ENCODE results near the gene ATP5F1D.
A peak's percentile ranks its signal among the peaks of the same experiment; 100 is the strongest.
"Not testable (repeated sequence)": the region's sequence is repeated elsewhere in the genome, so short reads cannot be mapped to it uniquely, and the experiment has no call there.

The ATP5F1D gene

GRCh38 chr19:1245494-1246264 is 4.1 kb downstream of the ATP5F1D start:
- DNase-seq (ENCODE audit: insufficient read length, low spot score) (no peak), FAIRE-seq (no peak)

- not testable (repeated sequence) for FAIRE-seq; DNase-seq (ENCODE audit: insufficient read length, low spot score)
Observed at GRCh38 chr19:1246265-1247087, 4.9 kb downstream of the ATP5F1D start.

- FAIRE-seq (no peak), DNase-seq (ENCODE audit: insufficient read length, low spot score) (no peak)
Observed at GRCh38 chr19:1247748-1248138, 6.2 kb downstream of the ATP5F1D start.

- FAIRE-seq (peak; percentile 20), DNase-seq (ENCODE audit: insufficient read length, low spot score) (no peak)
Observed at GRCh38 chr19:1248139-1248785, 6.7 kb downstream of the ATP5F1D start, which contains the start of gene MIDN. Gene MIDN (plus strand): TSS chr19:1248583. CDS start chr19:1250297, 1,714 bp downstream.

- FAIRE-seq (peak; percentile 13), DNase-seq (ENCODE audit: insufficient read length, low spot score) (no peak)
Observed at GRCh38 chr19:1248786-1249297, 7.3 kb downstream of the ATP5F1D start.

GRCh38 chr19:1249298-1249989 is 7.9 kb downstream of the ATP5F1D start:
- FAIRE-seq (no peak), DNase-seq (ENCODE audit: insufficient read length, low spot score) (no peak)

GRCh38 chr19:1249990-1250436 is 8.5 kb downstream of the ATP5F1D start:
- DNase-seq (ENCODE audit: insufficient read length, low spot score) (no peak), FAIRE-seq (no peak)

- DNase-seq (ENCODE audit: insufficient read length, low spot score) (no peak), FAIRE-seq (no peak)
Observed at GRCh38 chr19:1250437-1251260, 9.1 kb downstream of the ATP5F1D start.

GRCh38 chr19:1251330-1252220 is 10.0 kb downstream of the ATP5F1D start:
- DNase-seq (ENCODE audit: insufficient read length, low spot score) (no peak), FAIRE-seq (no peak)

- DNase-seq (ENCODE audit: insufficient read length, low spot score) (no peak), FAIRE-seq (no peak)
Observed at GRCh38 chr19:1252221-1252820, 10.8 kb downstream of the ATP5F1D start.

- peak; percentile 85 for FAIRE-seq
- DNase-seq (ENCODE audit: insufficient read length, low spot score) = no peak
Observed at GRCh38 chr19:1252821-1253513, 11.4 kb downstream of the ATP5F1D start.

GRCh38 chr19:1253514-1254080 is 12.0 kb downstream of the ATP5F1D start:
- DNase-seq (ENCODE audit: insufficient read length, low spot score) (no peak), FAIRE-seq (no peak)

- FAIRE-seq (no peak), DNase-seq (ENCODE audit: insufficient read length, low spot score) (no peak)
Observed at GRCh38 chr19:1254081-1254527, 12.6 kb downstream of the ATP5F1D start.

GRCh38 chr19:1254530-1255185 is 13.1 kb downstream of the ATP5F1D start:
- DNase-seq (ENCODE audit: insufficient read length, low spot score) (no peak), FAIRE-seq (no peak)

GRCh38 chr19:1255186-1256161 is 13.9 kb downstream of the ATP5F1D start:
- FAIRE-seq (no peak), DNase-seq (ENCODE audit: insufficient read length, low spot score) (no peak)
